Measurements from ENCODE around the gene YKT6.

The YKT6 gene

DNA sequence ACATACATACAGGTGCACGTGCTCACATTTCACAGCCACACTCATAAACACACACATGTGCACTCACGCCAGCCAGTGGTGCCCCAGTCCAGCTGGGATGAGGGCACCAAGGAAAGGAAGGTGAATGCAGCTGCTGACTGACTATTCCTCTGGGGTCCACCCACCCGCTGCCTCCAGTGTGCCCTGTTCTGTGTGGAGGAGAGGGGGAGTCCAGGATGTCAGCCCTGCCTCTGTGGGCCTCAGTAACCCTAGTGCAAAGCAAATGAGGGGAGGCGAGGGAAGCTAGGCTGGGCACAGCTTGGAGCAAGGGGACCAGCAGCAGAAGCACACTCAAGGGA is 57.6 kb downstream of the YKT6 start:
- CTCF ChIA-PET: interaction anchor here (0.9 to 1.6 kb wide), 2 partner anchors 15 to 17 kb away, joined by 3 to 4 read pairs; no protein-coding TSS in a partner anchor
- Histone ChIP-seq H3K4me1 (ENCODE audit: control insufficient read depth, insufficient read depth, low read length) (no peaks in the 10 kb centered on the region), H3K9me3 (ENCODE audit: control insufficient read depth, insufficient read depth, low read depth, low read length) (no peaks in the 10 kb centered on the region), H3K27ac (ENCODE audit: extremely low read depth, low read depth, low read length) (no peak overlapping the region), H3K4me3 (ENCODE audit: low read depth, low read length) (no peak overlapping the region), H3K36me3 (ENCODE audit: control insufficient read depth in 2 of 2, insufficient read depth in 1 of 2, low read length in 2 of 2) (no peaks in the 10 kb centered on the region)
- TF ChIP-seq ZSCAN4 (tag by site-specific recombination; IDR thresholded peaks at IDR 0.05): 0 out of 2 replicates have a peak, but pooled peaks have one; percentile 4
- TF ChIP-seq PRDM2 (tag by site-specific recombination; IDR thresholded peaks at IDR 0.05; ENCODE audit: borderline replicate concordance): 0 out of 2 replicates have a peak, but pooled peaks have one; percentile 2
- TF ChIP-seq, protein P1, sequence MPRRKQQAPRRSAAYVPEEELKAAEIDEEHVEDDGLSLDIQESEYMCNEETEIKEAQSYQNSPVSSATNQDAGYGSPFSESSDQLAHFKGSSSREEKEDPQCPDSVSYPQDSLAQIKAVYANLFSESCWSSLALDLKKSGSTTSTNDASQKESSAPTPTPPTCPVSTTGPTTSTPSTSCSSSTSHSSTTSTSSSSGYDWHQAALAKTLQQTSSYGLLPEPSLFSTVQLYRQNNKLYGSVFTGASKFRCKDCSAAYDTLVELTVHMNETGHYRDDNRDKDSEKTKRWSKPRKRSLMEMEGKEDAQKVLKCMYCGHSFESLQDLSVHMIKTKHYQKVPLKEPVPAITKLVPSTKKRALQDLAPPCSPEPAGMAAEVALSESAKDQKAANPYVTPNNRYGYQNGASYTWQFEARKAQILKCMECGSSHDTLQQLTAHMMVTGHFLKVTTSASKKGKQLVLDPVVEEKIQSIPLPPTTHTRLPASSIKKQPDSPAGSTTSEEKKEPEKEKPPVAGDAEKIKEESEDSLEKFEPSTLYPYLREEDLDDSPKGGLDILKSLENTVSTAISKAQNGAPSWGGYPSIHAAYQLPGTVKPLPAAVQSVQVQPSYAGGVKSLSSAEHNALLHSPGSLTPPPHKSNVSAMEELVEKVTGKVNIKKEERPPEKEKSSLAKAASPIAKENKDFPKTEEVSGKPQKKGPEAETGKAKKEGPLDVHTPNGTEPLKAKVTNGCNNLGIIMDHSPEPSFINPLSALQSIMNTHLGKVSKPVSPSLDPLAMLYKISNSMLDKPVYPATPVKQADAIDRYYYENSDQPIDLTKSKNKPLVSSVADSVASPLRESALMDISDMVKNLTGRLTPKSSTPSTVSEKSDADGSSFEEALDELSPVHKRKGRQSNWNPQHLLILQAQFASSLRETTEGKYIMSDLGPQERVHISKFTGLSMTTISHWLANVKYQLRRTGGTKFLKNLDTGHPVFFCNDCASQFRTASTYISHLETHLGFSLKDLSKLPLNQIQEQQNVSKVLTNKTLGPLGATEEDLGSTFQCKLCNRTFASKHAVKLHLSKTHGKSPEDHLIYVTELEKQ (tag by site-specific recombination; IDR thresholded peaks at IDR 0.05; ENCODE audit: borderline replicate concordance): no peak
- no peak for TF ChIP-seq ZBTB11 (tag by site-specific recombination; conservative IDR thresholded peaks at IDR 0.05; ENCODE audit: low read depth)
- peak; percentile 10; the same call in 1 of the 2 replicates for TF ChIP-seq ZFHX2 (tag by site-specific recombination; conservative IDR thresholded peaks at IDR 0.05)
- TF ChIP-seq ZNF571 (tag by site-specific recombination; IDR thresholded peaks at IDR 0.05): no peak
- TF ChIP-seq, protein P2, sequence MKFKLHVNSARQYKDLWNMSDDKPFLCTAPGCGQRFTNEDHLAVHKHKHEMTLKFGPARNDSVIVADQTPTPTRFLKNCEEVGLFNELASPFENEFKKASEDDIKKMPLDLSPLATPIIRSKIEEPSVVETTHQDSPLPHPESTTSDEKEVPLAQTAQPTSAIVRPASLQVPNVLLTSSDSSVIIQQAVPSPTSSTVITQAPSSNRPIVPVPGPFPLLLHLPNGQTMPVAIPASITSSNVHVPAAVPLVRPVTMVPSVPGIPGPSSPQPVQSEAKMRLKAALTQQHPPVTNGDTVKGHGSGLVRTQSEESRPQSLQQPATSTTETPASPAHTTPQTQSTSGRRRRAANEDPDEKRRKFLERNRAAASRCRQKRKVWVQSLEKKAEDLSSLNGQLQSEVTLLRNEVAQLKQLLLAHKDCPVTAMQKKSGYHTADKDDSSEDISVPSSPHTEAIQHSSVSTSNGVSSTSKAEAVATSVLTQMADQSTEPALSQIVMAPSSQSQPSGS (tag by site-specific recombination; IDR thresholded peaks at IDR 0.05; ENCODE audit: low read depth): no peak
- TF ChIP-seq EGR2 (tag by site-specific recombination; IDR thresholded peaks at IDR 0.05; ENCODE audit: low read depth): peak; percentile 24; the same call in 1 of the 2 replicates
- POLR2A ChIA-PET: no interaction called here

All from HEK293 (cell line).